Right renal cortex interstitium (tissue), 3 donors: Measurements from ENCODE around the gene TRIM26. TPM values are rescaled to one million over a fixed set of nuclear protein-coding genes. Genes with fewer than 3 reads are reported as not detected.
"Not testable (repeated sequence)": the region's sequence is repeated elsewhere in the genome, so short reads cannot be mapped to it uniquely, and the experiment has no call there.

ENCODE experiments used
- DNase-seq, 3 donors: peaks; one replicate each; pipeline ENCODE4 v3.0.0-alpha.2; 2013; ENCODE audit warnings: low read depth in 3 of 3, low spot score in 2 of 3
- polyA plus RNA-seq, 3 donors: library from polyadenylated mRNA; unstranded; fragments of 120-200 nt; gene quantifications; one replicate each; pipeline ENCODE4 v1.2.1, GENCODE V29; 2013; ENCODE audit not compliant: insufficient read length in 3 of 3

The TRIM26 gene
- polyA plus RNA-seq, 3 donors, result 33.3 to 36.5 (median 35.3) TPM

DNA sequence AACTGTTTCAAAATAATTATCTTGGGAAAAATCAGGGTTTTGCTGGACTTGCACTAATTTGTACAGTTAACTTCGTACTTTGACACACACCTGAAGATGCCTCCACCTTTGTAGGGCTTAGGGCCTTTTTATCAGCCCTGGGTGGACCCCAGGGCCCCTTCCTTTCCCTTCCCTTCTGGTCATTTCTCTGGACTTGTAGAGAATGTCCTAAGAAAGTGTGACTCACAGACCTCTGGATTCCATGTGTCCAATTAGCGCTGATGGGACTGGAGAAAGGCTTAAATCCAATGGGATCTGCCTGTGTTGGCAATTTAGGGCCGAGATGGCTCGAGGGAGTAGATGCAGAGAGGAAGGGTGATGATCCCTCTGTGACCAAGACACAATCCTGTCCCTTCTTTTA is 40.5 kb downstream of the TRIM26 start:
- DNase-seq, result no peak

DNA sequence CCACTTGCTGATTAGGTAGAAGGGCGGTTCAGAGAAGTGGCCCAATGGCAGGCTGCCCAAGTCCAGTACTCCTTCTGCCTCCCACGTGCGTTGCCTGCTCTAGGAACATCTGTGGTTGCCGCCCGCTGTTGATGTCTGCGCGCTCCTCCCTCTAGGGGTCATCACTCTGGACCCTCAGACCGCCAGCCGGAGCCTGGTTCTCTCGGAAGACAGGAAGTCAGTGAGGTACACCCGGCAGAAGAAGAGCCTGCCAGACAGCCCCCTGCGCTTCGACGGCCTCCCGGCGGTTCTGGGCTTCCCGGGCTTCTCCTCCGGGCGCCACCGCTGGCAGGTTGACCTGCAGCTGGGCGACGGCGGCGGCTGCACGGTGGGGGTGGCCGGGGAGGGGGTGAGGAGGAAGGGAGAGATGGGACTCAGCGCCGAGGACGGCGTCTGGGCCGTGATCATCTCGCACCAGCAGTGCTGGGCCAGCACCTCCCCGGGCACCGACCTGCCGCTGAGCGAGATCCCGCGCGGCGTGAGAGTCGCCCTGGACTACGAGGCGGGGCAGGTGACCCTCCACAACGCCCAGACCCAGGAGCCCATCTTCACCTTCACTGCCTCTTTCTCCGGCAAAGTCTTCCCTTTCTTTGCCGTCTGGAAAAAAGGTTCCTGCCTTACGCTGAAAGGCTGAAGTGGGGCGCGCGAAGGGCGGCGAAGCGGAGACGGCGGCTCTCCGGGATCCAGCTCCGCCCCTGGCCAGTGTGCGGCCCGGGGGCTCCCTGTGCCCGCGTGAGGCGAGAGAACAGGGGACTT is 41.3 kb downstream of the TRIM26 start:
- no peak for DNase-seq

GRCh38 chr6:30169658-30170614 is 43.3 kb downstream of the TRIM26 start:
- peak in 1 of 3 donors; percentile 29 for DNase-seq

- no peak for DNase-seq
Measured at GRCh38 chr6:30168741-30169140, 44.5 kb downstream of the TRIM26 start.

DNA sequence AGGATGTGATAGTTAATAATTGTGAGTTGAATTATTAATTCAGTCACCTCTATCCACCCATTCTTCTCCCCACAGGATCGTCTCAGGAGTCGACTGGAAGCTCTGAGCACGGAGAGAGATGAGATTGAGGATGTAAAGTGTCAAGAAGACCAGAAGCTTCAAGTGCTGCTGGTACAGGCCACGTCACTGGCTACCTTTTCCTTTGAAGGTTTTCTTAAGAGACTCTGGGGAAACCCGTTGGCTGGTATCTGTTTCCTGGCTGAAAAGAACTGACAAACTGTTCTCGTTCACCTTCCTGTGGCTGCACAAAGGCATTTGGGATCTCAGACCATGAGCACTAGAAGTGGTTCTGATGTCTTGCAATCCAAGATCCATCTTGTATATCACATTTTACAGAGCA is 46.1 kb downstream of the TRIM26 start:
- DNase-seq, result no peak

DNA sequence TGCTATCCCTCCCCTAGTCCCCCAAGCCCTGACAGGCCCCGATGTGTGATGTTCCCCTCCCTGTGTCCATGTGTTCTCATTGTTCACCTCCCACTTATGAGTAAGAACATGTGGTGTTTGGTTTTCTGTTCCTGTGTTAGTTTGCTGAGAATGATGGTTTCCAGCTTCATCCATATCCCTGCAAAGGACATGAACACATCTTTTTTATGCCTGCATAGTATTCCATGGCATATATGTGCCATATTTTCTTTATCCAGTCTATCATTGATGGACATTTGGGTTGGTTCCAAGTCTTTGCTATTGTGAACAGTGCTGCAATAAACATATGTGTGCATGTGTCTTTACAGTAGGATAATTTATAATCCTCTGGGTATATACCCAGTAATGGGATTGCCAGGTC is 48.0 kb downstream of the TRIM26 start:
- not testable (repeated sequence) for DNase-seq

GRCh38 chr6:30164714-30165113 is 48.5 kb downstream of the TRIM26 start:
- no peak for DNase-seq

- no peak for DNase-seq
Measured at GRCh38 chr6:30163918-30164654, 49.1 kb downstream of the TRIM26 start.

DNA sequence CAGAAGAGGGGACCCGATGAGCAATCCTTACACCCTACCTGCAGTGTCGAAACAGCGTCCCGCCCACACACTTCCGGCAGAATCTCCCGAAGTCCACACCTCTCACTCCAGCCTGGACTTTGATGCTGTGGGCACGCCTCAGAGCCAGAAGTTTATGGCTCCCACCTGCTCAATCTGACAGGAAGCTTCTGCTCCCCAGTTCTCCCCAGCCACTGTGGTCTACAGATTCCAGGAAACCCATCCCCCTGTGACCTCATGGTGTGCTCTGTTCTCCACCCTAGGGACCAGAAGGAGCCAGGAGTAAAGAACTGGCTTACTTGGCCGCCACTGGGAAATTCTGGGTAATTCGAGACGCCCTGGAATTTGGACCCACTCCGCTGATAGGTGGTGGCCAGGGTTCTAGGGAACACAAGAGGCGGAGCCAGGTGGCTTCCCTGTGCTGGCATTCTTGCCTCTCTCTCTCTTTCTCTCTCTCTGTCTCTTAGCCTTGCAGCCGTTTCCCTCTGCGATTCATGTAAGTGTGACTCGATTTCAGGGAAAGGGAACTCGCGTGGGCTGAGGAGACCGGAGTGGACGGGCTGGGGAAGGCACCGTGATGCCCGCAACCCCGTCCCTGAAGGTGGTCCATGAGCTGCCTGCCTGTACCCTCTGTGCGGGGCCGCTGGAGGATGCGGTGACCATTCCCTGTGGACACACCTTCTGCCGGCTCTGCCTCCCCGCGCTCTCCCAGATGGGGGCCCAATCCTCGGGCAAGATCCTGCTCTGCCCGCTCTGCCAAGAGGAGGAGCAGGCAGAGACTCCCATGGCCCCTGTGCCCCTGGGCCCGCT is 49.9 kb downstream of the TRIM26 start, which contains the start of gene TRIM15:
TSS of gene TRIM15 (plus strand) at position 457 of the 828 bp plus-strand sequence. CDS start at position 596, 139 bp downstream.
- no peak for DNase-seq

GRCh38 chr6:30162265-30163089 is 50.7 kb downstream of the TRIM26 start:
- no peak for DNase-seq

DNA sequence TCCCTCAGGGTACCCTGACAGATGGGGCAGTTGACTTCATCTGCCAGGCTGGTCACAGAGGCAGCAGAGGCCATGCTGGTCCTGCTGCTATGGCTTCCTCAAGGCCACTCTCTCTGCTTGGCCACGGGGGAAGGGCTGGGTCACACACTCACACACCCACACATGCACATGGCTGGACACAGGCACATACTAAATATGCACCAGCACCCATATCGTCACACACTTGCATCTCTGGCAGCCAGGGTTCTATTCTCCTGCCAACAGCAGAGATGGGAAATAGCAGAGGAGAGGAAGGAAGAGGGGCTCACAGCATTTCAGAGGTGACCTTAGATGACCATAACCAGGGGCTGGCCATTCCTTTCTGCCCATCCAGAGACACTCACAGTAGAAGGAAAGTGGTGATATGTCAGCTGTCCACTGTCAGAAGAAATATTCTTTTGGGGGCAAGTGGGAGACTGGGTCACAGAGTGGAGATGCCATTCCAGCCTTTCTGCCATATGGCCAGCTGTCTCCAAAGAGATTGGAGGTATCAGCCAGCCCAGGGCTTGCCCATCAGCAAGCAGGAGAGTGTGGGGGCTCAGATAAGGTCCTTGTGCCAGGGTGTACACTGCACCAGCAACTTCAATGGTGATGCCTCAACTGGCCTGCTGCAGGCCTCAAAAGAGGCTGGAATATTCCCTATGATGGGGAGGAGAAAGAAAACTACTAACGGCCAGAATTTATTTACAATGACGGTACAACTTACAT is 52.2 kb downstream of the TRIM26 start, which contains the start of gene TRIM10:
TSS of gene TRIM10 (minus strand) at position 427 of the 747 bp plus-strand sequence. CDS start at position 74, 353 bp downstream.
- DNase-seq, result no peak

DNA sequence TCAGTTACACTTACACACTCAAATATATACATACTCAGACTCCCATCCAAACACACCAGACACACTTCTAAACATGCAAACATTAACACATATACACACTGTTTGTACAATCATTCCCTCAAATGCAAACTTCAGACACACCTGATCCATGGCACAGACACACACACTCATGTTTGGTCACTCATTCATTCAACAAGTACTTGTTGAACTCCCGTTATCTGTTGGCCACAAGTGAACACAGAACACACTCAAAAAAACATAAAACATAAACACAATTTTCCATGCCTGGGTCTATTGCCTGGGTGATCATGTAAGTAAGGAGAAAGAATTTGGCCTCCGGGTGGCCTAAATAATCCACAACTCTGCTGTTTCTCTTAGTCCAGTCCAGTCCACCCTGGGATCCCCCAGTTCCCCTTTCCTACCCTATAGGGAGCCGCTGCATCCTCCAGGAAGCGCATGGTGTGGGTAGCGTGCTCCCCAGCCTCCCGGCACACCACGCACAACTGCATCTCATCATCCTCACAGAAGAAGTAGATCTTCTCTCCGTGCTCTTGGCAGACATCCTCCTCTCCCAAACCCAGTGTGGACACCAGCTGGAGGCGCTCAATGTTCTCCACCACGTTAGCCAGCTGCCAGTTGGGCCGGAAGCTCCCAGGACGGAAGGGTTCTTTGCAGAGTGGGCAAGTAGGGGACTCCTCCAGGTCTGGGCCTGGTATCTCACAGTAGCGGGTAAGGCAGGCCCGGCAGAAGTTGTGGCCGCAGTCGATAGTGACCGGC is 53.0 kb downstream of the TRIM26 start:
- no peak for DNase-seq

GRCh38 chr6:30158475-30159040 is 54.6 kb downstream of the TRIM26 start:
- no peak for DNase-seq

GRCh38 chr6:30157999-30158398 is 55.2 kb downstream of the TRIM26 start:
- DNase-seq, result no peak

DNA sequence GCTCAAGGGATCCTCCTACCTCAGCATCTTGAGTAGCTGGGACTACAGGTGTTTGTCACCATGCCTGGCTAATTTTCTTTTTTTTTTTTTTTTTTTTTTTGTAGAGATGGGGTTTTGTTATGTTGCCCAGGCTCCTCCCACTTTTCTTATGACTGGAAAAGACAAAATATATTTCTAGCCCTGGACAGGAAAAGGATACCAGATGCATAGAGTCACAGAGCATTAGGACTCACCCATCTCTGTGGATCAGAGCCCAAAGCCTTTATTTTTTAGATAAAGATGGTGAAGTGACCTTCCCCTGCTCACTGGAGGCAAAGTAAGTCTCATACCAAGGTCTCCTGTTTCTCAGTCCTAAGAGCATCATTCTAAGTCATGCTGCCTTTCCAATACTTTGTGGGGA is 55.6 kb downstream of the TRIM26 start:
- no peak for DNase-seq

DNA sequence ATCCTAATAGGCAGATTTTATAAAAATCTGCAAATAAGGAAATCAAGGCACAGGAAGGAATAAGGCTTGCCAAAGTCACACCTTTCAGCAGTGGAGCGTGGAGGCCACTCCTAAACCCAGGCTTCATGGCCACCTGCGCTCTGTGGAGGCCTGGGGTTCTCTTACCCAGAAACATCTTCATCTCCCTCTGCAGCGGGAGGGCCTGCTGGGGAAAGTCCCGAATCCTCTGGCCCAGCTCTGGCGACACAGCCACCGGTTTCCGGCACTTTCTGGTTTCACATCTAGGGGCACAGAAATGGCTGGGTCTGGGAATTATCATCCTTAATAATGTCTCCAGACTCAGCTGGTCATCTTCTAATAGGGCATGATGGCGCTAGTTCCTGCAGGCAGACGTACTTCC is 56.4 kb downstream of the TRIM26 start:
- DNase-seq, result no peak

GRCh38 chr6:30156262-30156599 is 57.0 kb downstream of the TRIM26 start:
- DNase-seq, result no peak
